Measurements from ENCODE around the gene PPP1CB.

Gene PPP1CB

GRCh38 chr2:28828382-28828781 lies 76.8 kb downstream of the PPP1CB start:
- H3K27ac ChIP-seq (ENCODE audit: low read length): no peak overlapping the region
- H3K4me2 ChIP-seq (ENCODE audit: low read depth, low read length): no peak overlapping the region
- no peak overlapping the region for H3K4me3 ChIP-seq (ENCODE audit: low read length)
- no peaks in the 10 kb centered on the region for H4K20me1 ChIP-seq (ENCODE audit: insufficient read depth, low read length)
- H3K36me3 ChIP-seq (replicated peaks; ENCODE audit: insufficient read depth, low read length): no peaks in the 10 kb centered on the region
- no peaks in the 10 kb centered on the region for H3F3A ChIP-seq (ENCODE audit: insufficient read depth, low read length)
- no peak overlapping the region for H3K9ac ChIP-seq (ENCODE audit: low read length)
- H3K27me3 ChIP-seq (replicated peaks; ENCODE audit: insufficient read depth, low read length): no peaks in the 10 kb centered on the region
- no peaks in the 10 kb centered on the region for H3K79me2 ChIP-seq (ENCODE audit: low read length)
- no peak for TF ChIP-seq EZH2 (optimal IDR thresholded peaks at IDR 0.05; ENCODE audit: low read depth, low read length)
- no peak overlapping the region for H2AFZ ChIP-seq (ENCODE audit: low read length)
- no peak for DNase-seq
- no peaks in the 10 kb centered on the region for H3K9me2 ChIP-seq (replicated peaks; ENCODE audit: insufficient read depth, low read length)
- H3K9me3 ChIP-seq (replicated peaks; ENCODE audit: insufficient read depth, low read length): no peaks in the 10 kb centered on the region
- no peaks in the 10 kb centered on the region for H3K4me1 ChIP-seq (ENCODE audit: low read length)

- TF ChIP-seq, protein P1, sequence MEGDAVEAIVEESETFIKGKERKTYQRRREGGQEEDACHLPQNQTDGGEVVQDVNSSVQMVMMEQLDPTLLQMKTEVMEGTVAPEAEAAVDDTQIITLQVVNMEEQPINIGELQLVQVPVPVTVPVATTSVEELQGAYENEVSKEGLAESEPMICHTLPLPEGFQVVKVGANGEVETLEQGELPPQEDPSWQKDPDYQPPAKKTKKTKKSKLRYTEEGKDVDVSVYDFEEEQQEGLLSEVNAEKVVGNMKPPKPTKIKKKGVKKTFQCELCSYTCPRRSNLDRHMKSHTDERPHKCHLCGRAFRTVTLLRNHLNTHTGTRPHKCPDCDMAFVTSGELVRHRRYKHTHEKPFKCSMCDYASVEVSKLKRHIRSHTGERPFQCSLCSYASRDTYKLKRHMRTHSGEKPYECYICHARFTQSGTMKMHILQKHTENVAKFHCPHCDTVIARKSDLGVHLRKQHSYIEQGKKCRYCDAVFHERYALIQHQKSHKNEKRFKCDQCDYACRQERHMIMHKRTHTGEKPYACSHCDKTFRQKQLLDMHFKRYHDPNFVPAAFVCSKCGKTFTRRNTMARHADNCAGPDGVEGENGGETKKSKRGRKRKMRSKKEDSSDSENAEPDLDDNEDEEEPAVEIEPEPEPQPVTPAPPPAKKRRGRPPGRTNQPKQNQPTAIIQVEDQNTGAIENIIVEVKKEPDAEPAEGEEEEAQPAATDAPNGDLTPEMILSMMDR (IDR thresholded peaks at IDR 0.05; ENCODE audit: low read length): no peak
- no peak for TF ChIP-seq EZH2 (optimal IDR thresholded peaks at IDR 0.05; ENCODE audit: low read depth, low read length)
- no peak overlapping the region for H3K4me3 ChIP-seq (ENCODE audit: low read length)
- no peaks in the 10 kb centered on the region for H3K36me3 ChIP-seq (replicated peaks; ENCODE audit: insufficient read depth, low read length)
- H3K27me3 ChIP-seq (replicated peaks; ENCODE audit: insufficient read depth, low read length): no peaks in the 10 kb centered on the region
- no peak for DNase-seq
- H3K79me2 ChIP-seq (ENCODE audit: low read length): no peaks in the 10 kb centered on the region
- H3K4me2 ChIP-seq (ENCODE audit: low read depth, low read length): no peak overlapping the region
- no peaks in the 10 kb centered on the region for H4K20me1 ChIP-seq (ENCODE audit: insufficient read depth, low read length)
- no peaks in the 10 kb centered on the region for H3K4me1 ChIP-seq (ENCODE audit: low read length)
- no peak overlapping the region for H3K9ac ChIP-seq (ENCODE audit: low read length)
- no peaks in the 10 kb centered on the region for H3K9me3 ChIP-seq (replicated peaks; ENCODE audit: insufficient read depth, low read length)
- H3K9me2 ChIP-seq (replicated peaks; ENCODE audit: insufficient read depth, low read length): no peaks in the 10 kb centered on the region
- no peak overlapping the region for H2AFZ ChIP-seq (ENCODE audit: low read length)
- no peaks in the 10 kb centered on the region for H3F3A ChIP-seq (ENCODE audit: insufficient read depth, low read length)
- no peak overlapping the region for H3K27ac ChIP-seq (ENCODE audit: low read length)
Measured at GRCh38 chr2:28833740-28834470, 82.3 kb downstream of the PPP1CB start.

- peak; percentile 30 for DNase-seq
- H3K79me2 ChIP-seq (ENCODE audit: low read length): no peaks in the 10 kb centered on the region
- H2AFZ ChIP-seq (ENCODE audit: low read length): no peak overlapping the region
- no peaks in the 10 kb centered on the region for H3K9me3 ChIP-seq (replicated peaks; ENCODE audit: insufficient read depth, low read length)
- no peaks in the 10 kb centered on the region for H3K4me1 ChIP-seq (ENCODE audit: low read length)
- no peaks in the 10 kb centered on the region for H4K20me1 ChIP-seq (ENCODE audit: insufficient read depth, low read length)
- no peak for TF ChIP-seq EZH2 (optimal IDR thresholded peaks at IDR 0.05; ENCODE audit: low read depth, low read length)
- H3K36me3 ChIP-seq (replicated peaks; ENCODE audit: insufficient read depth, low read length): no peaks in the 10 kb centered on the region
- peak overlapping the region; percentile 17; the same call in 1 of the 2 replicates for H3K4me2 ChIP-seq (ENCODE audit: low read depth, low read length)
- no peak overlapping the region for H3K4me3 ChIP-seq (ENCODE audit: low read length)
- no peaks in the 10 kb centered on the region for H3K27me3 ChIP-seq (replicated peaks; ENCODE audit: insufficient read depth, low read length)
- no peak overlapping the region for H3K9ac ChIP-seq (ENCODE audit: low read length)
- H3K9me2 ChIP-seq (replicated peaks; ENCODE audit: insufficient read depth, low read length): no peaks in the 10 kb centered on the region
- H3F3A ChIP-seq (ENCODE audit: insufficient read depth, low read length): no peaks in the 10 kb centered on the region
- no peak overlapping the region for H3K27ac ChIP-seq (ENCODE audit: low read length)
Measured at GRCh38 chr2:28835781-28836180, 84.2 kb downstream of the PPP1CB start.

DNA sequence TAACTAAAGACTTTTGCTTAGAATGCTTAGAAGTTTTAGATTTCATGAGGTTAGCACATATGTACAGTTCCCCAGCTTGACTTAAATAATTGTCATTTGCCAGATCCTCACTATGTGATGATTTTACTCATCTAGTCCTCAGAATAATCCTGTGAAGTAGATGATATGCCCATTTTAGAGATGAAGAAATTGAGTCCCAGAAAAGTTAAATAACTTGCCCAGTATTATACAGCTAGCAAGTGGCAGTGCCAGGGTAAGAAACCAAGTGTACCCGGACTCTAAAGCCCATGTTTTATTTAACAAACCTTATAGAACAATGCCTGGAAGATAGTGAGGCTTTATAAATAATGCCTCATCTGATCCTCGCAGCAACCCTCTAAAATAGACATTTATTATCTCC lies 87.3 kb downstream of the PPP1CB start:
- Histone ChIP-seq H3K9me2 (replicated peaks; ENCODE audit: insufficient read depth, low read length) (no peaks in the 10 kb centered on the region), H3K9me3 (replicated peaks; ENCODE audit: insufficient read depth, low read length) (no peaks in the 10 kb centered on the region), H3K36me3 (replicated peaks; ENCODE audit: insufficient read depth, low read length) (no peaks in the 10 kb centered on the region), H3K9ac (ENCODE audit: low read length) (no peak overlapping the region), H3F3A (ENCODE audit: insufficient read depth, low read length) (no peaks in the 10 kb centered on the region), H2AFZ (ENCODE audit: low read length) (no peak overlapping the region), H3K4me3 (ENCODE audit: low read length) (no peak overlapping the region), H3K27me3 (replicated peaks; ENCODE audit: insufficient read depth, low read length) (no peaks in the 10 kb centered on the region), H3K4me1 (ENCODE audit: low read length) (no peaks in the 10 kb centered on the region), H4K20me1 (ENCODE audit: insufficient read depth, low read length) (no peaks in the 10 kb centered on the region), H3K27ac (ENCODE audit: low read length) (no peak overlapping the region), H3K4me2 (ENCODE audit: low read depth, low read length) (no peak overlapping the region), H3K79me2 (ENCODE audit: low read length) (no peaks in the 10 kb centered on the region)
- TF ChIP-seq EZH2 (optimal IDR thresholded peaks at IDR 0.05; ENCODE audit: low read depth, low read length): no peak
- TF ChIP-seq, protein P1 (IDR thresholded peaks at IDR 0.05; ENCODE audit: low read length): no peak
- TF ChIP-seq EZH2phosphoT487 (IDR thresholded peaks at IDR 0.05; ENCODE audit: low read length): no peak
- no peak for DNase-seq
